ENCODE measurements around the gene SCGB3A1.

SCGB3A1 gene

DNA sequence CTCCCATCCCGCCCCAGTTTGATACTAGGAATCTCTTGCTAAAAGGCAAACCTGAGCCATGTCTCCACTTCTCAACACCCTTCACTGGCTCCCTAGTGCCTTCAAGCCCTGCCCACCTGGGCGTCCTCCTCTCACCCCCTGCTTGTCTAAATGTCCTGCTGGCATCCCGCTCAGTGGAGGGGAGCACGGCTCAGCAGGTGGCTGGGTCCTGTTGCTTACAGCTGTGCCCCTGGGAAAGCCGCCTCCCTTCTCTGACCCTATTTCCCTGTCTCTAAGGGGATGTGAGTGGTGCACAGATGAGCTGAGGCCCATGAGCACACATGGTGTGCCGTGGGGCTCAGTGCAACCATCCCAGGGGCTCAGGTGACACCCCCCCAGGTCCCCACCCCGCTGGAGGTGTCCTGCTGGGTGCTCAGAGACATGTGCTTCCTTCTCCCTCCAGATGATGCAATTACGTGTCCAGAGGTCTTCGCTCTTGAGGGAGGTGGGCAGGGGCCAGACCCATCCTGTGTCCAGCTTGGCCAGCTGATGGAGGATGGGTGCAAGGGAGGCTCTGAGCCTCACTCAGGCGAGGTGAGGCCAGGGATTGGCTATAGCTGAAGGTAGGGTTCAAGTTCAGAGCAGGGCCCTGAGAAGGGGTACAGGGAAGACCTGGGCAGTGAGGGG is 34.0 kb upstream of the SCGB3A1 start:
- DNase-seq (ENCODE audit: low spot score): no peak

GRCh38 chr5:180624587-180624986 is 33.3 kb upstream of the SCGB3A1 start:
- DNase-seq (ENCODE audit: low spot score): no peak

- no peak for DNase-seq (ENCODE audit: low spot score)
Observed at GRCh38 chr5:180623844-180624243, 32.5 kb upstream of the SCGB3A1 start.

DNA sequence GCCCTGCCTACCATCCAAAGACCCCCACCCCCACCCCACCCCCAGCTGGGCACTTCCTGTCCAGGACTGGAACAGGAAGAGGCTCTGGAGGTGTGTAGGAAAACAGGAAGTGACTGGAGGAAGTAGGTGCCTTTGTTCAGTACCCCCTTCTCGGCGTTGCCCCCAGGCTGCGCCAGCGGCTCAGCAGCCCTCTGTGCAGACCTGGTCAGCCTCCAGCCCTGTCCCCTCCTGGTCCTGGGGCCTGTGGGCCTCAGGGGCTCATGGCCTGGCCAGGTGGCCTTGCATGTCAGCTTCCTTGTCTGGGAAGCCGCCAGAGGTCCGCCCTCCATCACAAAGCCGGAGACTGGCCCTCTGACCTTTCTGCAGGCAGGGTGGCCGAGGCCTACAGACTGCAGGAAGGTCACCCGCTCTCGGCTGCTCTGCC is 32.1 kb upstream of the SCGB3A1 start:
- no peak for DNase-seq (ENCODE audit: low spot score)

- no peak for DNase-seq (ENCODE audit: low spot score)
Observed at GRCh38 chr5:180622910-180623309, 31.6 kb upstream of the SCGB3A1 start.

GRCh38 chr5:180621311-180621710 is 30.0 kb upstream of the SCGB3A1 start:
- DNase-seq (ENCODE audit: low spot score): no peak

GRCh38 chr5:180620014-180620413 is 28.7 kb upstream of the SCGB3A1 start:
- DNase-seq (ENCODE audit: low spot score): no peak

- no peak for DNase-seq (ENCODE audit: low spot score)
Observed at GRCh38 chr5:180619563-180619915, 28.2 kb upstream of the SCGB3A1 start.

DNA sequence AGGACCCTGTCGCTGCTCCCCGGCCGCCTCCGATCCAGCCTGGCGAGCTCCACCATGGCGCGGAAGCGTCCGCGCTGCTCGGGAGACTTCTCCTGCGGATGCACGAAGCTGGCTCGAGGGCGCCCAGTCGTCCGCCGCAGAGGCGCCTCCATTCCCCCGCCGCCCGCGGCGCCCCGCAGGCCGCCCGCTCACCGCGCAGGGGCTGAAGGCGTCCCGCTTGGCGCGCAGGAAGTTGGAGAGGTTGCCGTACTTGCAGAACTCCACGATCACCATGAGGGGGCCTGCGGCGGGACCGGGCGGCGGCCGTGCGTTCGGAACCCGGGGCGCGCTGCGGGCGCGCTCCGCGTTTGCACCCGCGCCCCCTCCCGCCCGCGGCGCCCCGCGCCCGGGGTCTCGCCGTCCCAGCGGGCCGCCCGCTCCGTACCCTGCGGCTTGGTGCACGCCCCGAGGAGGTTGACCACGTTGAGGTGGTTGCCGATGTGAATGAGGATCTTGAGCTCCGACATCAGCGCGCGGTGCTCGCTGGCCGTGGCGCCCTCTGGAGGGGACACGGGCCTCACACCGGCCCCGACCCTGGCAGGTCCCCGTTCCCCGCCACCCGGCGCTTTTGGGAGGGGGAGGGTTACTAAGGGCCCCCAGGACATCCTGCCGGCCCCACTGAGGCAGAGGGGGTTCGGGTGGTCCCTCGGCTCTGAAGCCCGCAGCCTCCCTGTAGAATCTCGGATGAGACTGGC is 27.7 kb upstream of the SCGB3A1 start:
- DNase-seq (ENCODE audit: low spot score): no peak

DNA sequence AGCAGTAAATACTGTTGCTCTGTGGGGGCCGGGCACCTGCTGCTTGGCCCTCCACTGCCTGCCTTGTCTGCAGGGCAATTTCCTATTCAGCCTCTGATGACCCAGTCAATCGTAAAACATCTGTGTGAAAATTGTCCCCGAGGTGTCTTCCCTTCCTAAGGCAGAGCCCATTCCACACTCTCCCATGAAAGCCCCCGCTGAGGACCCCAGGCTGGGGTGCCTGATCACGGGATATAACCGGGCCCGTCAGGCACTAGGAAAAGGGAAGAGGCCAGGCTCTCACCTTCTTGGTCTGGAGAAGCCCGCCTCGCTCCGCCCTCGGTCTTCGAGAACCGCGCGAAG is 27.2 kb upstream of the SCGB3A1 start:
- DNase-seq (ENCODE audit: low spot score): no peak

- no peak for DNase-seq (ENCODE audit: low spot score)
Observed at GRCh38 chr5:180613814-180614188, 22.5 kb upstream of the SCGB3A1 start.

GRCh38 chr5:180613188-180613813 is 22.0 kb upstream of the SCGB3A1 start:
- no peak for DNase-seq (ENCODE audit: low spot score)

DNA sequence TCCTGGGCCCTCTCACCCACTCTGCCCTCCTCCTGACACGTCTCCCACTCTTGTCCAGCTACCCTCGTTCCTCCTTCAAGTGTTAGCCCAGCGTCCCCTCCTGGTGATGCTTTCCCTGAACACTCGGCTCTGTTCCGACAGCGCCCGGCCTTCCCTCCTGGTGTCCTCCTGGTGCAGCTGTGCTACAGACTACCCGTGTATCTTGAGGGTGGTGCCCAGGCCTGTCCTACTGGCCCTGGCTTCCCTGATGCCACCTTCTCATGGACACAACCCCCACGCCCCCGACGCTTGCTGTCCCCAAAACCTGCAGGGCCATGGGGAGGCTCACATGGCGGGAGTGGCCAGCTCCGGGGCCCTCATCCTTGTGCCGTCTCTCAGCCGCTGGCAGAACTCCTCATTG is 21.4 kb upstream of the SCGB3A1 start:
- DNase-seq (ENCODE audit: low spot score): no peak

DNA sequence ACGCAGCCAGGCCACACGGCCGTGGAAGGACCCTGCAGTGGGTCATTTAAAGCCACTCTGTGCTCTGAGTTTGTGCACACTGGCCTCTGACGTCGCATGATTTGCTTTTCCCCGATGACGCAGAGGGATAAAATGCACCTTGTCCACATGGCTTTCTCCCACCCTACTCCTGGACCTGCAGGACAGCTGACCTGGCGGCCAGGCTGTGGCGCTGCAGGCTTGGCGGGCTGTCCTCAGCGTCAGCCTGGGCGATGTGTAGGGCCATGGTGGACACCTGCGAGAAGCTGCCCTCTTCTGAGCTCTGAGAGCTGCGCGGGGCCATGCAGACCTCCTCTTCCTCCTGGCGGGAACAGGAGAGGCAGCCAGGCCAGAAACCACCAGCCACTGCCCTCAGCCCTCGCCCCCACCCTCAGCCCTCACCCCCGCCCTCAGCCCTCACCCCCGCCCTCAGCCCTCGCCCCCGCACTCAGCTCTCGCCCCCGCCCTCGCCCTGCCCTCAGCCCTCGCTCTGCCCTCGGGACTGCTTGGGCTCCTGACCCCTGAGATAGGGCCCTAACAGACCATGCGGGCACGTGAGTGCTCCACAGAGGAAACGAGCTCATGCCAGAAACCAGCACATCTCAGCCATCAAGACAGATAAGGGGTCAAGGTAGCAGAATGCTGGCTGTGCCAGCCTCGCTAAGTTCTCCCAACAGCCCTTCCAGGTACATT is 20.0 kb upstream of the SCGB3A1 start:
- DNase-seq (ENCODE audit: low spot score): no peak

GRCh38 chr5:180609817-180610550 is 18.7 kb upstream of the SCGB3A1 start:
- DNase-seq (ENCODE audit: low spot score): no peak

- DNase-seq (ENCODE audit: low spot score): no peak
Observed at GRCh38 chr5:180609386-180609785, 18.1 kb upstream of the SCGB3A1 start.

- no peak for DNase-seq (ENCODE audit: low spot score)
Observed at GRCh38 chr5:180608572-180609310, 17.4 kb upstream of the SCGB3A1 start.

GRCh38 chr5:180607861-180608571 is 16.7 kb upstream of the SCGB3A1 start:
- DNase-seq (ENCODE audit: low spot score): no peak

DNA sequence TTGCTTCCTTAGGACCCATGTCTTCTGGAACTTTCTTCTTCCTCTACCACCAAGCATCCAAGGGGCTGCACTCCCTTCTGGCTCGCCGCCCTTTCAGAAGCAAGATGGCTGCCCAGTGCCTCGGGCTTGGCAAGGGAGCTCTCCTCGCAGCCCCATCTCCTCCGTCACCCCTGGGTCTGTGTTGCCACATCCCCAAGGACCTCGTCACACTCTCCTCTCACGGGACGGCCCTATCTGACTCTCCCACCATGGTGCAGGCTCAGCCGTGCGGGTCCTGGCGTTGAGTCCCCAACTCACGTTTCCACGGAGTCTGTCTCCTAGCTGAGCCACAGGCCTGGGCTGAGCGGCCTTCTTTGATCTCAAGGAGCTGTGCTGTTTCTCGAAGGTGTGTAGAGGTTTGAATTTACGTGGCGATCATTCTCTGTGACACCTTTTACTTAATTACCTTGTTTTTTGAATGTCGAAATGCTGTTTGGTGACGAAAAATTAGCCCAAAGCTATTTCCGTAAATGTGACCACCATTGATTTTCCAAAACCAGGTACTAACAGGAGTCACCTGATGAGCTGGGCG is 15.0 kb upstream of the SCGB3A1 start:
- no peak for DNase-seq (ENCODE audit: low spot score)

- DNase-seq (ENCODE audit: low spot score): peak; percentile 37
Observed at GRCh38 chr5:180605554-180606214, 14.4 kb upstream of the SCGB3A1 start.
